ENCODE results near the gene TXK. TPM values are rescaled to one million over a fixed set of nuclear protein-coding genes. Genes with fewer than 3 reads are reported as not detected.

The TXK gene
- total and polyA plus RNA-seq, 2 experiments from 2014 or later, result 0.14 to 0.40 TPM

GRCh38 chr4:48110452-48110978 is 23.5 kb downstream of the TXK start (continued):
- no peak for TF ChIP-seq EZH2phosphoT487 (IDR thresholded peaks at IDR 0.05; ENCODE audit: unreplicated experiment)
- TF ChIP-seq POLR2AphosphoS5 (IDR thresholded peaks at IDR 0.05; ENCODE audit: low read depth), result no peak
- no peak for TF ChIP-seq ETS1 (IDR thresholded peaks at IDR 0.05)
- no peak for TF ChIP-seq ZNF331 (CRISPR knock-in tag; IDR thresholded peaks at IDR 0.05; ENCODE audit: low read depth)

GRCh38 chr4:48109413-48110263 is 24.4 kb downstream of the TXK start:
- H3K36me3 ChIP-seq (ENCODE audit: insufficient read depth), result no peaks in the 10 kb centered on the region
- H3F3A ChIP-seq (replicated peaks; ENCODE audit: low read depth), result no peaks in the 10 kb centered on the region
- H4K20me1 ChIP-seq (replicated peaks; ENCODE audit: insufficient read depth), result no peaks in the 10 kb centered on the region
- H3K4me2 ChIP-seq, result no peak overlapping the region
- H3K36me3 Mint-ChIP-seq (ENCODE audit: low read depth), result no peaks in the 10 kb centered on the region
- H3K9me2 ChIP-seq (ENCODE audit: insufficient read depth), result no peaks in the 10 kb centered on the region
- no peak overlapping the region for H3K4me3 ChIP-seq
- H3K27ac ChIP-seq (ENCODE audit: low read depth), result no peak overlapping the region
- no peaks in the 10 kb centered on the region for H3K79me2 ChIP-seq (replicated peaks; ENCODE audit: insufficient read depth)
- DNase-seq (ENCODE audit: low spot score) (peak; percentile 81), ATAC-seq (peak; percentile 84)
- no peak for TF ChIP-seq EZH2phosphoT487 (IDR thresholded peaks at IDR 0.05; ENCODE audit: unreplicated experiment)
- TF ChIP-seq, protein P1, sequence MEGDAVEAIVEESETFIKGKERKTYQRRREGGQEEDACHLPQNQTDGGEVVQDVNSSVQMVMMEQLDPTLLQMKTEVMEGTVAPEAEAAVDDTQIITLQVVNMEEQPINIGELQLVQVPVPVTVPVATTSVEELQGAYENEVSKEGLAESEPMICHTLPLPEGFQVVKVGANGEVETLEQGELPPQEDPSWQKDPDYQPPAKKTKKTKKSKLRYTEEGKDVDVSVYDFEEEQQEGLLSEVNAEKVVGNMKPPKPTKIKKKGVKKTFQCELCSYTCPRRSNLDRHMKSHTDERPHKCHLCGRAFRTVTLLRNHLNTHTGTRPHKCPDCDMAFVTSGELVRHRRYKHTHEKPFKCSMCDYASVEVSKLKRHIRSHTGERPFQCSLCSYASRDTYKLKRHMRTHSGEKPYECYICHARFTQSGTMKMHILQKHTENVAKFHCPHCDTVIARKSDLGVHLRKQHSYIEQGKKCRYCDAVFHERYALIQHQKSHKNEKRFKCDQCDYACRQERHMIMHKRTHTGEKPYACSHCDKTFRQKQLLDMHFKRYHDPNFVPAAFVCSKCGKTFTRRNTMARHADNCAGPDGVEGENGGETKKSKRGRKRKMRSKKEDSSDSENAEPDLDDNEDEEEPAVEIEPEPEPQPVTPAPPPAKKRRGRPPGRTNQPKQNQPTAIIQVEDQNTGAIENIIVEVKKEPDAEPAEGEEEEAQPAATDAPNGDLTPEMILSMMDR (conservative IDR thresholded peaks at IDR 0.05; ENCODE audit: low read depth in 2 of 2), result peak; percentile 73 to 79
- TF ChIP-seq ETS1 (IDR thresholded peaks at IDR 0.05), result no peak
- TF ChIP-seq STAT1 (IDR thresholded peaks at IDR 0.05; ENCODE audit: unreplicated experiment), result no peak
- peak; percentile 85; the same call in 1 of the 2 replicates for TF ChIP-seq ZNF462 (CRISPR knock-in tag; IDR thresholded peaks at IDR 0.05)
- peaks cover 18% of the 10 kb centered on the region for H3K4me1 ChIP-seq (ENCODE audit: insufficient read depth)
- no peaks in the 10 kb centered on the region for H3K27me3 ChIP-seq (ENCODE audit: insufficient read depth)
- peaks cover 33% of the 10 kb centered on the region for H3K4me1 Mint-ChIP-seq
- no peaks in the 10 kb centered on the region for H3K27me3 Mint-ChIP-seq (ENCODE audit: insufficient read depth, low read depth, poor library complexity)
- no peak overlapping the region for H3K27ac Mint-ChIP-seq
- 0 out of 2 replicates have a peak overlapping the region, but pooled peaks have one; percentile 5 for H2AFZ ChIP-seq
- H3K4me3 Mint-ChIP-seq, result no peak overlapping the region
- no peaks in the 10 kb centered on the region for H3K9me3 Mint-ChIP-seq

All from GM23338 (cell line).